AG09319 (cell line): ENCODE measurements around the gene POLR2H.

Experiments used
- DNase-seq: peaks from one replicate; pipeline ENCODE4 v3.0.0-alpha.2; 2010; ENCODE audit warnings: low read depth; ENCODE audit errors: extremely low read depth
- CTCF ChIP-seq: IDR thresholded peaks from 2 replicates; pipeline ENCODE4 v1.5.1; 2011; ENCODE audit warnings: low read depth, mild to moderate bottlenecking, inconsistent platforms, low read length, moderate library complexity

The POLR2H gene

GRCh38 chr3:184349563-184350470 lies 11.7 kb upstream of the POLR2H start:
- no peak for DNase-seq
- TF ChIP-seq CTCF: no peak

- TF ChIP-seq CTCF: no peak
- DNase-seq: no peak
Measured at GRCh38 chr3:184350618-184351017, 10.9 kb upstream of the POLR2H start.

- DNase-seq: no peak
- TF ChIP-seq CTCF: no peak
Measured at GRCh38 chr3:184351511-184352148, 9.9 kb upstream of the POLR2H start.

GRCh38 chr3:184352149-184352785 lies 9.2 kb upstream of the POLR2H start:
- no peak for TF ChIP-seq CTCF
- no peak for DNase-seq

- DNase-seq: no peak
Measured at GRCh38 chr3:184352897-184353545, 8.5 kb upstream of the POLR2H start.

GRCh38 chr3:184353546-184353941 lies 8.0 kb upstream of the POLR2H start:
- no peak for TF ChIP-seq CTCF

More at GRCh38 chr3:184352897-184353545, 8.5 kb upstream of the POLR2H start:
- no peak for TF ChIP-seq CTCF

More at GRCh38 chr3:184353546-184353941, 8.0 kb upstream of the POLR2H start:
- DNase-seq: no peak
